Activated naive CD8-positive, alpha-beta T cell treated with anti-CD3 and anti-CD28 coated beads, Interleukin-2, amount 50 U/mL, for 16 hours (primary cell): ENCODE data around the gene CDK11A.
A peak's percentile ranks its signal among the peaks of the same experiment; 100 is the strongest.
"Not testable (repeated sequence)": the region's sequence is repeated elsewhere in the genome, so short reads cannot be mapped to it uniquely, and the experiment has no call there.

Experiments
- DNase-seq: peaks from one replicate; pipeline ENCODE4 v3.0.0-alpha.2; 2020; ENCODE audit warnings: low read depth, low spot score

The CDK11A gene

GRCh38 chr1:1754051-1754815, 30.1 kb upstream of the CDK11A start:
- no peak for DNase-seq

DNA sequence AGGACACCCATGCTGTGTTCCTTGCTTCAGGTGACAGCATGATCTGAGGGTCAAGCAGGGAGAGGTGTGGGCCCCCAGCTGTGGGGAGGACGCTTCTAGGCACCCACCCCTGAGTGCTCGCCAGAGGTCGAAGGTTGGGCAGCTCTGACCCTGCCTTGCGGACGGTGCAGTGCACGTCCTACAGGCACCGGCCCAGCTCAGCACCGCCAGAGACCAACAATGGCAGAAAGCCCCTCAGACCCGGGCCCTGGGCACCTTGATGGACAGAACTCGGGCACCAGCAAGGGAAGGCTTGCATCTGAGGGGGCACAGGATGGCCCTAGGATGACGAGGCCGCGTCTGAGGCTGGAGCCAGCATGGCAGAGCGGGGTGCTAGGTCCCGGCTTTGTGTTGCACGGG, 29.4 kb upstream of the CDK11A start:
- DNase-seq, result no peak

DNA sequence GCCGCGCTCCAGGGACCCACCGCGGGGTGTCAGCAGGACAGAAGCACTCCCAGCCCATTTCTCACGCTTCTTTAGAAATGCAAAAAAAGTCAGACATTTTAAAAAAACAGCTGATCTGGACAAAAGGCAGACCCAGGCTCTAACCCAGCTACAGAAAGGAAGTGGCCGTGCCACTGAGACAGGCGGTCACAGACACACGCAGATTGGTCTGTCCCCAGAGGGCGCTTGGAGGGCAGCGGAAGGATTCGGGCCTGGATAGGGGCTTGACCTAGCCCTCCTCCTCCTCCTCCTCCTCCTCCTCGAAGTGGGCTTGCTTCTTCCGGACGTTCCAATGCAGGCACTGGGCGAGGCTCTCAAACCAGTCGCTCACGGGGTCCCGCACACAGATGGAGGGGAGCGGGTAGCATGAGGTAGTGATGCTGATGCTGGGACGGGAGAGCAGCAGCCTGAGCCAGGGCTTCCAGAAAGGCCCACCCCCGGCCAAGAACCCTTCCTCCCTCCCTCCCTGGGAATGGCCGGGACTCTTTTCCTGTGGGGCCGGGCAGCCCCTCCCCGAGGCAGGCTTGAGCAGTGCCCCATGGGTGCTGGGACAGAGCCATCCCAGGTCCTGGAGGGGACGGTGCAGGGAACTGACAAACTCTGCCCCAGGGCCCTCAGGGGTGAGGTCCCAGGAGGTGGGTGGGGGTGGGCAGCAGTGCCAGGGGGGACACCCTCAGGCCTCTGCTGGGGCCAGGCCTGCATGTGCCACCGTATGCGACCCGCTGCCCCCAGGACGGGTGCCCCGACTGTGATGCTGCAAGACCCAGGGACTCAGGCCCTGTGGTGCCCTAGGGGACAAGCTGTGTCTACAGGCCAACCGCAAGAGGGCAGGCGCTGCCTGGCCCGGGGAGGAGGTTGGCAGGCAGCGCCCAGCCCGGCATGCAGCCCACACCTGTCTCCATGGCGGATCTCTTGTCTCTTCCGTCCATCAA, 28.8 kb upstream of the CDK11A start:
- no peak for DNase-seq

DNA sequence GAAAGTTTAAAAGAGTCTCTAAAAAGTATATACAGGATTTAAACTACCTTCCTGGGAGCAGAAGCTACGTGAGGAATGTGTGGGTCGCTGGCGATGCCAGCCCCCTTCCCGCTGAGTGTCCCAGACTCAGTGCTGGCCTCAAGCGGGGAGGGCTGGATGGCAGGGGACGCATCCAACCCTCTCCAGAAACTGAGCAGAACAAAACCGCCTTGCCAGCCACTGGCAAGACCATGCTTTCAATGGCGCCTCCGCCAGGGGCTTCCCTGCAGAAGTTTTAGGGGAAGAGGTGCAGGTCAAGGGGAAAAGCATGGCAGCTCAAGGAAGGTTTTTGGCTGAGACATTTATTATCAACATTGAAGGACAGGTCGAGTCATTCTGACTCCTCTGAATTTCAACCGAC, 28.0 kb upstream of the CDK11A start:
- DNase-seq, result no peak

DNA sequence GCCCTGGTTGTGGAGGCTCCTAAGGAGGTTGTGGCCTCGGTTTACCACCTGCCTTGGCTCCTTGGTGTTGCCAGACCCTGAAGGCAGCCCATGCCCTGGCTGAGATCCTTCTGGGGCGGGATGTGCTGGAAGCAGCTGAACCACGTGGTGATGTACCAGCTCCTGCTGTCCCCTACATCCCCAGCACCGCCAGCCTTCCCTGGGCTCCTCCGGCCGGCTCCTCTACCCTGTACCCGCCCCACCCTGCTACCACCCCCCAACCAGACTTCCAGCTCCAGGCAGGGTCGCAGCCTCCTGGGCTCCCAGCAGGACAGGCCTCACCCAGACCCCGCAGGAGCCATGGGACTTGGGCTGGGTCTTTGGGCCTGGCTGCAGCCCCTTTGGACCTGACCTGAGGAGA, 25.8 kb upstream of the CDK11A start:
- DNase-seq, result not testable (repeated sequence)

DNA sequence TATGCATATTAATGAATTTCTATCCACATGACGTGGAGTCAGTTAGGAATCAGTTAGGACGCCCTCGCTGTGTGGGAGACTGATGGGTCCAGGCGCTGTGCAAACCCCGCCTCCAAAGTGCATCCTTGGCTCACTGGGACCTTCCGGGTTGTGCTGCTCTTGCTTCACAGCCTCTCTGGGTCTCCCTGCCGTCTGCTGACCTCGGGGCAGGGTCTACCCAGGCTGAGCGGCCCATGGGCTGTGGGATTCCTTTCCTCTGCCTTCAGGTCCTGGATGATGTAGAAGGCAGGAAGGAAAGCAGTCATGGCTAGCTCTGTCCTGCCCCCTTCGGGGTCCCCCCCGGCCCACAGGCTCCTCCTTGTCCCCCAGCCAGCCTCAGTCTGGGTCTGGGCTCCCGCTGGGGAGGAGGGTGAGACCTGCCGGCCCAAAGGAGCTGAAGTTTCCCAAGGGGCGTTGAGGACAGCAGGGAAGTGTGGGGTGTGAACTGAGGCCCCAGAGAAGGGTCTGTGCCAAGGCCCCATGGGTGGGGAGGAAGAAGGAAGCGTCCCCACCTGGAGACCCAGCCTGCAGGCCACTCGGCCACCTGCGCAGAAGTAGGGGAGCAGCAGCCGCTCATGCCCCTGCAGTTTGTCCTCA, 24.6 kb upstream of the CDK11A start:
- no peak for DNase-seq

DNA sequence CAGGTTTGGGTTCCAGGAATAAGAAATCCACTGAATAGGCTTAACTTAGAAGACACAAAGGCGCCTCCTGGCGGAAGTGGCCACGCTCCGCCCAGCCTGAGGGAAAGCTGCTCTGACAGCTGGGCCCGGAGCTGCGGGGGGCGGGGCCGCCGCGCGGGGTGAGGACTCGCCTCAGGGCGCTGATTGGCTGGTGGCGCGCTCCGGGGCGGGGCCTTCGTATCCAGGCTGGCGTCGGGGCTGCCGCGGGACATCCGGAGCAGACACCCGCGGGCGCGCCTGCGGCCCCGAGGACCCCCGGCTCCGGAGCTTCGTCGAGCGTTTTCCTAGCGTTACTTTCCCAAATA, 22.4 kb upstream of the CDK11A start:
- not testable (repeated sequence) for DNase-seq

DNA sequence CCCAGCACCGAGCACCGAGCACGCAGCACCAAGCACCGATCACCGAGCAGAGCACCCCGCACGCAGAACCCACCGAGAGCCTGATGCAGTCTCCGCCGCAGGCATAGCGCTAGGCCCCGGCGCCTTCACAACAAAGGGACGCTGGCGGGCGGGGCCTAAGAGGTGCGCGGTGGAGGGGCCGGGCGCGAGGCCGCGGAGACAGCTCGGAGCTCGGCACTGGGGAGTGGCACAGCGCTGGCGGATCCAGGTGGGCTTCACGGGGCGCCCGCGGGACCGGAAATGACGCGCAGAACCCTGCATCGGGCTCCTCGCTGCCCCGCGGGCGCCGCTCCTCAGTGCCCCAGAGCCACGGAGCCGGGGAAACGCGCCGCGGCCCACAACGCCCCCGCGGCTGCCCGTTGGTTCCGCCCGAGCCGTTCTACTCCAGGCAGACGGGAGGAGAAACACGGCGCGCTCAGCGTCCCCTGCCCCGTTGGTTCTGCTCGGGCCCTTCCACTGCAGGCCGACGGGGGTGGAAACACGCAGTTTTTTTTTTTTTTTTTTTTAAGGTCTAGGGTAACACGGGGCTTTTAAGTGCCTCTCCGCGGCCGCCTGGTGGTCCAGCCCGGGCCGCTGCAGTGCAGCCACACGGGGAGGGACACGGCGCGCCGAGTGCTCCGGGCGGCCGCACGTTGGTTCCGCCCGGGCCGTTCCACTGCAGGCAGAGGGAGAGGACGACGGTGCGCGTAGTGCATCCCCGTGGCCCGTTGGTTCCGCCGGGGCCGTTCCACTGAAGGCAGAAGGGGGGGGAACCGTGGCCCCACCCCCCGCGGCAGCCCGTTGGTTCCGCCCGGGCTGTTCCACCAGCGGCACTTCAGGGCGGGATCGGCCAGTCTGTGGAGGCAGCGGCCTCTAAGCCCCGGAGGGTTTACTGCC, 21.8 kb upstream of the CDK11A start:
- peak; percentile 89 for DNase-seq

DNA sequence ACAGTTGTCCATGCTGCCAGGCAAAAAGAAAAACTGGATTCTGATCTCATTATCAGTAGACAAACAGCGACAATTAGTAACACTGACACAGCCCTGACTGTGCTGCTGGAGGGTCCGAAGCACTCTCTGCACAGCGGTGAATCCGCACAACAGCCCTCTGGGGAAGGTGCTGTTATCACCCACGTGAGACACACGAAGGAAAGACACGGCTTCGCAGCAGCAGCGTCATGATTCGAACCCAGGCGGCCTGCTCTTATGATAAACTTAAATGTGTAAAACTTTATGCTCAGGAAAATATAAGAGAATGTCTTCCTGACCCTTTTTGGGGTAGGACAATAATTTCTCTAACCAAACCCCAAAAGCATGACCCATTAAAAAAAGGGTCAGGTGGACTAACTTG, 18.4 kb upstream of the CDK11A start:
- DNase-seq, result not testable (repeated sequence)

GRCh38 chr1:1741013-1741412, 16.9 kb upstream of the CDK11A start:
- not testable (repeated sequence) for DNase-seq

DNA sequence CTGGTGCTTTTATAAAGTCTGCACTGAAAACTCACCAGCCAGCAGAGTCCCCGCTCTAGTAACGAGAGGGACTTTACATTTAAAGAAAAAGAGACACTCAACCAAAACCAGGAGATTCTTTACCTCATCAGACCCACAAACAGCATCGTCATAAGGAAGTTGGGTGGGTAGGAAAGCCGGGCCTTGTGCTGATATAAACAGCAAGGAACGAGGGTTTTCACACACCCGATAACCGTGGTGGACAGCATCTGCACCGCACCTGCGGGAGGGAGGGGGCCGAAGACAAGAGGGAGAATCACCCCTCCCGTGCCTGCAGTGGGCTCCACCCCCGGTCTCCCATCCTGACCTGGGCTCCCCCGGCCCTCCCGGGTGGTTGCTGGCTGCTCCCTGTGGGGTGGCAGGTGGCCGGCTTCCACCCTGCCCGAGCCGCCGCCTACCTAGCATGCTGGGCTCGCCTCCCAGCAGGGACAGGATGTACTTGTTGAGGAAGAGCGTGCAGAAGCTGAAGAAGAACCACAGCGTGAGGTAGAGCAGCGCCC, 14.7 kb upstream of the CDK11A start:
- DNase-seq, result not testable (repeated sequence)

DNA sequence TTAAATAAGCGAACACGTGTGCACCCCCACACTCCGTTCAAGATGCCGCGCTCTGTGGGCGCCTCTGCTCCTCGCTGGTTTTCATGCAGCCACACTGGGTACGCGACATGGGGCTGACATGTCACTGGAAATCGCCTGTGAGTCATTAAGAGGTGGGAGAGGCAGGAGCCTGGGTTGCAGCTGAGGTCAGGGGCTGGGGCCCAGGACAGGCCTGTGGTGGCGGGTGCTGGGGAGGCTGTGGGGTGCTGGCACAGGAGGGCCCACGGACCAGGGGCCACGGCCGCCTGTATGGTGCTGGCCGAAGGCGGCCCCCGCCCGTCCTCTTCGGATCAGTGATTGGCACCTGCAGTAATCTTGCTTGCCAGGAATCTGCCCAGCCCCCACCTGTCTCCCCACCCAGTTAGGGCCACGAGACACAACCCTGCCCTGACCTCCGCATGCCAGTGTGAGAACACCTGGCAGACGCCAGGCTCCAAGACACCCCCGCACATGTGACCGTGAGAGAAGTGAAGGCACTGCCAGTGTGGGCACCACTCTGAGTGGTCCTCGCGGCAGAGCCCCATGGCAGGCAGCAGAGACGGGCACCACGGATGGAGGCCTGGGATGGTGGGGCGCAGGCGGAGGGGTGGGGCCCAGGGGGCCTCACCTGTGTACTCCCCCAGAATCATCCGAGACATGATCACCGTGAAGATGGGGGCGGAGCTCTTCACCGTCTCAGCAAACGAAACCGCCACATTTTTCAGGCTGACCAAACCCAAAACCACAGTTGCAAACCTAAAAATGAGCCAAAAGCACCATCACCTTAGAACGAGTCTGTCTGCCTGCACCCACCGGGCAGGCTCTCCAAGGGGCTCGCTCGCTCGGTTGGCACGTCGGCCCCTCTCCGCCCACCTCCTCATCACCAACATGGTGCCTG, 13.8 kb upstream of the CDK11A start:
- DNase-seq, result not testable (repeated sequence)

DNA sequence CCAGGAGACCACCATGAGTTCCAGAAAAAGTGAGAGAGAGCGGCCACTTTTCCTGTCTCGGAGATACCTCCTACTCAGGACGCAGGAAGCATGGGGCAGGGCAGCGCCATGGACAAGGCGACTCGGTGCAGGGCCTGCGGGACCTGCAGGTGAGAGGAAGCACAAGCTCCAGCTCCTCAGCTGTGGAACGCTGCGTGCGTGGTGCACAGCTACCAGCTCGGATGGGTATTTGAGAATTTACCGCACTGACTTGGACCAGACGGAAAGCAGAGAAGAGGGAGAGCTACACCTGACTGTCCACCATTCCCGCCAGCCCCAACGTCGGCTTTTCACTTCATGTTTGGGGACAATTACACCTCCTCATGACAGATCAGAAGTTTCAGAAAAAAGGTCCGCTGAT, 8.2 kb upstream of the CDK11A start:
- DNase-seq, result no peak

- DNase-seq, result no peak
Measured at GRCh38 chr1:1730870-1731269, 6.7 kb upstream of the CDK11A start.

DNA sequence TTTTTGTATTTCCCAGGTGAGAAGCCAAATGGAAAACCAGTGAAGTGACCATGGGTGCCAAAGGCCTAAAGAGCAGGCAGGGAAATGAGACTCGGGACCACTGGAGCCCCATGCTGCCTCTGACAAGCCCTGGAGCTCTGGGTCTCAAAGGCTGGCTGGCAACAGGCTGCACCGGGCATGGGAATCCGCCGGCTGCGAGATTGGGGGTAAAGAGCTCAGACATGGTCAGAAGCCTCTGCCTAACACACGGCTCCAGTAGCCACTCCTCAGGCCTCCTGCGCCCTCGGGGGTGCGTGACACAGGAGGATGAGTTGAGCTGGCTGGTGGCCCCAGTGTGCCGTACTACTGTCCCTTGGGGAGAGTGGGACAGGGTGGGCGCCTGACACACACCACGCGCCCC, 6.1 kb upstream of the CDK11A start:
- DNase-seq, result not testable (repeated sequence)

- not testable (repeated sequence) for DNase-seq
Measured at GRCh38 chr1:1729116-1729816, 5.1 kb upstream of the CDK11A start.

DNA sequence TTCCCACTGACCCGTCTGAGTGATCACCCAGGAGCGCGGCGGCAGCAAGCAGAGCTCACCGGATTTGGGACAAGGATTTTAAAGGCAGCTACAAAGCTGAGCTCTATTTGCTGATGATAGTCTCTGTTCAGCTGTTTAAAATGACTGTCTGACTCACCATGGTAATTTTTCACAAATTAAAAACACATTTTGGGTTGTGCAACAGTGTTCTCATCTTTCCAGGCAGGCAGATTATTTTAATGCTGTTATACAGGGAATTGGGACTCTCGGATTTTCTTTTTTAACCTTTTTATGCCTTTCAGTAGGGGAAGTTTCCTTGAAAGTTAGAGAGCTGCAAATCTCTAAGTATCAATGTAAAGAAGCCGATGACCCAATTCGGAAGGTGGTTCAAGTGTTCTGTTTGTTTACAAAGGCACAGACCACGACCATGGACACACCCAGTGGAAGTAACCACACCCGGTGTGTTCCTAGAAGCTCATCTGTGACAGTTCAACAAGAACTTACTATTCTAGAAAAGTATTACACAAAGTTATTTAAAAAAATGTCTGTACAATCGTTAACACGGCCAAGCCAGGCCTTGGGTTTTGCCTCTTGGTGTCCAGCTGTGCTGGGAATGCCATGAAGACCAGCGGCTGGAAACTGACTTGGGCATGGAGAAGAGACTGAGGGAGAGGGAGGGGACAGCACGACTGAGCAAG, 4.3 kb upstream of the CDK11A start:
- not testable (repeated sequence) for DNase-seq

DNA sequence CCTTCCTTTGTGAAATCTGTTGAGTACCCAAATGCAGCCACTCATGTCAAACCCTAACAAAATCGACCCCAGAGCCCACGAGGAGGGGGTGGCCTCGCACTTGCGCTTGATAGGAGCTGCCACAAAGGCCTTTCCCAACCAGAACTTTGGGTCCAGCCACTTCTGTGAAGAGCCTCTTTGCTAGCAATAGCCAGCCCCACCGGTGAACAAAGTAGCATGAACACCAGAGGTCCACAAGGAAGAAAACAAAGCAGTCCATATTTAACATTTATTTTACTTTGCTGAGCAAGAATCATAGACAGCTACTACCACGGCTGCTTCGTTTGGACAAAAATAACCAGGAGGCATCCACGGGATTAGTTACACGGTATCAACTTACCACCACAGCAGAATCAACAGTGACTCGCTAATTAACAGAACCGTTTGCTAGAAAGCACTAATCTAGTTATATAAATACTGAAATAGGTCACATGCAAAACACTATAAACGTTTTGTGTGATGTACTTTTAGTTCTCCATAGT, 3.0 kb upstream of the CDK11A start:
- DNase-seq, result not testable (repeated sequence)
